HPDE6-E6E7 (cell line): ENCODE data around the gene FOXO6.

Source experiments
- DNase-seq: peaks from one replicate; pipeline ENCODE4 v3.0.0; 2011; ENCODE audit warnings: missing footprints; ENCODE audit errors: extremely low spot score

FOXO6 gene

DNA sequence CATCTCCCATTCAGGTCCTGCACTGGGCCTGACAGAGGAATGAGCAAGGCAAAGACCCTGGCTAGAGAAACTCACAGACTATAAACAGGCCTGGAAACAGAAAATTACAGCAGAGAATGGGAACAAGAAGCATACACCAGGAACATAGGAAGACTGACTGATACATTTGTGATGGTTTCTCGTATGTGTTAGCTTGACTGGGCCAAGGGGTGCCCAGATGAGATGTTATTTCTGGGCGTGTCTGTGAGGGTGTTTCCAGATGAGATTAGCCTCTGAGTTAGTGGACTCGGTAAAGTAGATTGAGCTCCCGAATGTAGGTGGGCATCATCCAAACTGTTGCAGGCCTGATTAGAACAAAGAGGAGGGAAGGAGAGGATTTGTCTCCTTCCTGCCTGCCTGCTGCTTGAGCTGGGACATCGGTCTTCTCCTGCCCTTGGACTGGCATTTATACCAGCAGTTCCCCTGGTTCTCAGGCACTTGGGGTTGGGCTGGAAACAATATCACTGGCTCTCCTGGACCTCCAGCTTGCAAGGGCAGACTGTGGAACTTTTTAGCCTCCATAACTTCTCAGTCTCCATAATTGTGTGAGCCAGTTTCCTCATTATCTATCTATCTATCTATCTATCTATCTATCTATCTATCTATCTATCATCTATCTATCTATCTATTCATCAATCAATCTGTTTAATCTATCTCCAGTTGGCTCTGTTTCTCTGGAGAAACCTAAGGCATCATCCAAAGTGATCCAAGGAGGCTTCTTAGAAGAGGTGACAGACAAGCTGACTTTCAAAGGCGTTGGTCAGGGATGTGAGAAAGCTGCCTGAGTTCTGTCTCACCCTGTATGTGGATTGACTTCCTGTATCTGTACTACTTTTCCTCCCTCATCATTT lies 9.7 kb upstream of the FOXO6 start:
- no peak for DNase-seq

DNA sequence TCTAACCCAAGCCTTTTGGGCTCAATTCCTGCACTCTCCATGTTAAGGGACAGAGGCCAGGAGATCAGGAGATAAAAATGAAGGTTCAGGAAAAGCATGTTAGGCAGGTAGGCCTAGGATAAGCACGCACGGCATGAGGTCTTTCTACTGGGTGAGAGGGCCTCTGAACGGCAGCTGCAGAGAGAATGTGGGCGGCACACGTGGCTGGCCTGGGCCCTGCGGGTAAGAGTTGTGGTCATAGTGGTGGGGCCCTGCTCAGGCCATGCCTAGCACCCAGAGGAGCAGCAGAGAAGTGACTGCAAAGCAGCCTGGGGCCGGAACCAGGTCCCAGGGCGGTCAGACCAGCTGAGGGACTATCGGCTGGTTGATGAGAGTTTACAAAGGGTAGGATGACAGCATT lies 7.5 kb upstream of the FOXO6 start:
- no peak for DNase-seq

DNA sequence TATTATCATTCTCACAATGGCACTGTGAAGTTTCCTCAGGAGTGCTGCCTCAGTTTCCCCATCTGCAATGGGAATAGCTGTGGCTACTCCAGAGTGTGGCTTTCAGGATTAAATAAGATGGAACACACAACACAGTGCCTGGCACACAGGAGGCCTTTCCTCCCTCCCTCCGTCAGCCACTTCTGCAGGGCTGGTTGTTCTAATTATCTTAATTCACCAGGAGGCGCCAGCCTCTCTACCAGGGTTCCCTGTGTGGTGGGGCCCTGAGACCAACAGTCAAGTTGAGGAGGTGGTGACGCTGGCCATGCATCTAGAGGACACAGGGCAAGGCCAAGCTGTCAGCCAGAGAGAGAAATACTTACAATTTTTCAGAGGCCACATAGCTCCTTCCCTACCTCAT lies 6.3 kb upstream of the FOXO6 start:
- no peak for DNase-seq

DNA sequence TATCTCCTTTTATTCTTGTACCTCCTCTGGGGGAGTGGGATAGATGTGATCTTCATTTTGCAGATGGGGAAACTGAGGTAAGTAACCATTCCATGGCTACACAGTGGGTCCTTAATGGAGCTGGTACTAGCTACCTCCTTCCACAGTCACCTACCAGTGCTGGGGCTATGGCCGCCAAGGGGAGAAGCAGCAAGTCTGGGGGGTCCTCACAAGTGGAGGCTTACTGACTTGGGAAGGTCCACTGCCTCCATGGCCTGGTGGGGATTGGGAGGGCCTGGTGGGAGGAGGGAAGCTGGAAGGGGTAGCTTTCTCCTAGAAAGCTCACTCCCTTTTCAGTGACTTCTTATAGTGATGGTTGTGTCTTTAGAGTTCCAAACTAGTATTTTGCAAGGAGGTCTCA lies 5.9 kb upstream of the FOXO6 start:
- DNase-seq, result no peak

DNA sequence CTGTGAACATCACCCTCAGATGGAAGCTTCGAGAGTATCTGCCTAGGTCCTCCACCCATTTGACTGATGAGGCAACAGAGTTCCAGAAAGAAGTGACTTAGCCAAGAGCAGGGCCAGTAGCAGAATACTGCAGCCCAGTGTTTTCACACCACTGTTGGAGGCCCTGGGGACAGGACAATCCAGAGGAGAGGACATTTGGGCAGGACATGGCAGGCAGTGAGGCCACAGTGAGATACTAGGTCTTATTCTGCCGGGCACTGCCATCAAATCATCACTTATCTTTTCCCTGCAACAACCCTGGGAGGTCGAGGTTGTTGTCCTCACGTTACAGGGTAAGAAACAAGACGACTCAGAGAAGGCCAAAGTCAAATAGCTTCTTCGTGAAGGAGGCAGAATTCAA lies 5.5 kb upstream of the FOXO6 start:
- DNase-seq, result no peak

DNA sequence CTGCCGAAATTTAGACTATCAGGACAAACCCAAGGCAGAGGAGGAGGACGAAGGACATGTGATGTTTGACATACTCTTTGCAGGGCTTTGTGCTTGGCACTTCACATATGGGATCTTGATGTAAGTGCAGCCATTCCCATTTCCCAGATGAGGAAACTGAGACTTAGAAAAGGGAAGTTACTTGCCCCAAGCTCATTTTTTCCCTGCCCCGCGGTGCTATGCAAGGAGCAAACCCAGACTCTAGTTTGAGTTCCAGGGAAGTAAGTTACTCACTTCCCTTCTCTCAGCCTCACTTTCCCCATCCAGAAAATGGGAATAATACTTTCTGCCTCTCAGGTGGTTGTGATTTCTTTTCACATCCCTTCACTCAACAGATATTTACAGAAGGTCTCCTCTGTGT lies 4.5 kb upstream of the FOXO6 start:
- DNase-seq, result no peak

DNA sequence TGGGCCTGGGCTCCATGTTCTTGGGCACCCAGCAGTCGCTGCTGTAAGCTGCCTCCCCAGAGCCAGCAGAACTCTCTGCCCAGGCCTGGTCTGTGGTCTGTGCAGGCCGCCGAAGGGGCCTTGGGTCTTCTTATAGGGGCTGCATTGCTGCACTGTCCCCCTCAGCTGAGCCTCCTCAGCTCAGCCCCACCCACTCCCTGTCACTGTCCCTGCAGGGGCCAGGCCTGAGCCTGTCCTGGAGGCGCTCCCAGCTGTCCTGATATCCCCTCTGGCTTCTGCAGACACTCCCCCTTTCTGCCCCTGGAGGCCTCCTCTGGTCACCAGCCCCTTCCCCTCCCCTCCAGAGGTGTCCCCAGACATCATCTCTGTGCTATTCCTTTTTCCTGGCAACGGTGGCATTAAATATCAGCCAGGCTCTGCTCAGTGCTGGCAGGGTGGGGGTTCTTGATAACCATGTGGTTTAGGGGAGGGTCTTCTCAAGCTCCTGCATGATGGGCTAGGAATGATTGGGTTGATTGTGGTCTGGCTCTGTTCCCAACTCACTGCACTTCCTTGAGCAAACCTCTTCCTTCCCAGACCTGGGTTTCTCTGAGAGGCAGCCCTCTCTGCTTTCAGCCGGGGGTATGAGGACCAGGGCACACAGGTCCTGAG lies 3.7 kb upstream of the FOXO6 start:
- DNase-seq, result no peak

DNA sequence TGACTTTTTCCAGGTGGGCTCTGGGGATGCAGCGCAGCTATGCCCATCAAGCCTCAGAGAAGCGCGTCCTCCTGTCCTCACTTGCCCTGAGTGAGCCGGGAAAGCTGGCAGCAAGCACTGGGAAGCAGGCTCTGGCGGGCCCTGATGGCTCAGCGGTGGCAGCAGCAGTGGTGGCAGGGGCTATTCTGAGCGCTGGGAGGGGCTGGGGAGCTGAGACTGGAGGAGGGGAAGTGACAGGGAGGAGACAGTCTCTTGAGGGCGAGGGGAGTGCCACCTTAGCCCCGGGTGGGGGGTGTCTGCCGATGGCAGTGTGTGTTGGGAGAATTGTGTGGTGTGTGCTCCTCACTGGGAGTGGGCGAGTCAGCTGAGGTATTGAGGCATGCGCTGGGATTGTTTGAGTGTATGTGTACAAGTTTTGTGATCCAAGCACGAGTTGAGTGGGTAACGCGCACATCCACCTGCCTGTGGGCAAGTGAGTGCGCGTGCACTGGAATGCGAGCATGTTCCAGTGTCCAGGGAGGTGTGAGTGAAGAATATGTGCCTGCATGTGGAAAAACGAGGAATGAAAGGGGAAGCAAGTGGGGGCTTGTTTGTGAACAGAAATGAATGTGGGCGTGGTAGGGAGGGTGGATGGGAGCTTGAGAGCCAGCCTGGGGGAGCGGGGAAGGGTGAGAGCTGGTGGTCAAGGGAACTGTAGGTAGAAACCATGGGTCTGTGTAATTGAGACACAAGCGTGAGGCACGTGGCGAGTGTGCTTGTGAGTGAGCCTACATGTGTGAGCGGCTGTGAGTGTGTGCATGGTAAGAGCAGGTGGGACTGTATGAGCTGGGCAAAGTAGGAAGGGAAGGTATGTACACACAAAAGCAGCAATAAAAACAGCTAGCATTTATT lies 2.9 kb upstream of the FOXO6 start:
- no peak for DNase-seq

DNA sequence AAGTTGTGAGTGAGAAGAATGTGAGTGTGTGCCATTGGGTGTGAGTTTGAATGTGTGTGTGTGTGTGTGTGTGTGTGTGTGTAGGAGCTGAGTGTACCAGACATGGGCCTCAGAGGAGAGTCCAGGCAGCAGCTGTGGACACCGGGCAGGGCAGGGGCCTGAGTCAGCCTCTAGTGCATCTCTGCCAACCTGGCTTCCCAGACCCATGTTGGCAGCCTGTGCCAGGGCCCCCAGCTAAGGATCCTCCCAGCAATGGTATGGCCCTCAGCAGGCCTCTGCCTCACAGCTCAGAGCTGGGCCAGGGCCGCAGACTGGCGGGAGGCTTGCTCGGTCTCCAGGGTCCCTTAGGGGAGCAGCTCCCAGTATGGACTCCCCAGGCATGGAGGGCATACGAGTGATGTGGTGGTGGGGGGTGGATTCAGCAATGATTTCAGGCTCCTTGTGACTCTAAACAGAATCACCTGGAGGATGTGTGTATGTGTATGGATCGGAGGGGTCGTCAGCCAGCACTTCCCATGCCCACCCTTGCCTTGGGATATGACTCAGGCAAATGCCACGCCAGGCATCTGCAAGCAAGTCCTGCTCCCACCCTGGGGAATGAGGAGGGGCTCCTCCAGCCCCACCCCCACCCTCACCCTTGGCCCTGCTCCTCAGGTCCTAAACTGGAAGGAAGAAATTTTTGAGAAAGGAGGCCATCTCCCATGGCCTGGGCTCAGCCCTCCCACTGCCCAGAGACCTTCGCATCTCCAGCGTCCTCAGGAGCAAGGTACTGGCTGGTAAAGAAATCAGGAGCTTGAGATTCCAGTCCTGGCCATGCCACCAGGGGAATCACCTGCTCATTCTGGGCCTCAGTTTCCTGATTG lies 1.8 kb upstream of the FOXO6 start:
- no peak for DNase-seq

DNA sequence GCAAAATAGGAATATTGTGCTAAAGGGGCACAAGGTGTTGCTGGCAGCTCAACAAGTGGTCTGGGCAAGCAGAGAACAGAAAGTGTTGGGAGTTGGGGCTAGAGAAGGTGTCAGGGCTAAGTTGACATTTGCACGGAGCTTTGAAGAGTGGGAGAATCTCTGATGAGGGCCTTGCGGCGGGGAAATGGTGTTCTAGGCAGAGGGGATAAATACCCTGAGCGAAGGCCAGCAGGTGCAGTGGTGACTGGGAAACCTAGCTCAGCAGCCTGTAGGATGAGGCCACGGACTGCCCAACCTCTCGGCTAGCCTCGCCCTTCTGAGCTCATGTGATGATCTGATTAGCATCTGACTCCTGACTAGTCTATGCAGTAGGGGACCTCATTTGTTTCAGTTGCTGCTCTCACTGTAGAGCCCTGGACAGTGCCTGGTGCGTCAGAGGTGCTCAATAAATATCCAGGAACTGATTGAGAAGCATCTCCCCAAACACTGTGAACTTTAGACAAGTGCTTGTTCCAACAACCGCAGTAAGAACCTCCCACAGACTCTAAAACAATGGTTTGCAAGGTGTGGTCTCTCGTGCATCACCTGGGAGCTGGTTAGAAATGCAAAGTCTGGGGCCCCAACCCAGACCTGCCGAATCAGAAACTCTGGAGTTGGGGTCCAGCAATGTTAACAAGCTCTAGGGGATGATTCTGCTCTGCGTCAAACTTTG lies 1.0 kb upstream of the FOXO6 start:
- DNase-seq, result no peak

DNA sequence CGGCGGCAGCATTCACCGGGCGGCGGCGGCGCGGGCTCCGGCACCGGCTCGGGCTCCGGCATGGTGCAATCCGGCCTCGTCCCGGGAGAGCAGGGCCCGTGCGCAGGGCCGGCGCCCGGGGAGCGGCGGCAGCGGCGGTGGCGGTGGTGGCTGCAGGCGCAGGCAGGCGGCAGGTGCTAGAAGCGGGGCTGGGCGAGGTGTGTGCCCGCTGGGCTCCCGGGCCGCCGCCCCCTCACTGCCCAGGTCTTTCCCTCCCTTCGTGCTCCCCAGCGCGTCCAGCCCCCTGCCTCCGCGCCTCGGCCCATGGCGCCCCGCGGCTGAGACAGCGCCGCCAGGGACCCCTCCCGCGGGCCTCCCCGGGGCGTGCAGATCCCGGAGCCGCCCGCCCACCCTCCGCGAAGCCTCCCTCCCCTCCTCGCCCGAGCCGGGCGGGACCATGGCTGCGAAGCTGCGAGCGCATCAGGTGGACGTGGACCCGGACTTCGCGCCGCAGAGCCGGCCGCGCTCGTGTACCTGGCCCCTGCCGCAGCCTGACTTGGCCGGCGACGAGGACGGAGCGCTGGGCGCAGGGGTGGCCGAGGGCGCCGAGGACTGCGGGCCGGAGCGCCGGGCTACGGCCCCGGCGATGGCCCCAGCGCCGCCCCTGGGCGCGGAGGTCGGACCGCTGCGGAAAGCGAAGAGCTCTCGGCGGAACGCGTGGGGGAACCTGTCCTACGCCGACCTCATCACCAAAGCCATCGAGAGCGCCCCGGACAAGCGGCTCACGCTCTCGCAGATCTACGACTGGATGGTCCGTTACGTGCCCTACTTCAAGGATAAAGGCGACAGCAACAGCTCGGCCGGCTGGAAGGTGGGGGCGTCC lies 492 bp downstream of the FOXO6 start:
- no peak for DNase-seq

DNA sequence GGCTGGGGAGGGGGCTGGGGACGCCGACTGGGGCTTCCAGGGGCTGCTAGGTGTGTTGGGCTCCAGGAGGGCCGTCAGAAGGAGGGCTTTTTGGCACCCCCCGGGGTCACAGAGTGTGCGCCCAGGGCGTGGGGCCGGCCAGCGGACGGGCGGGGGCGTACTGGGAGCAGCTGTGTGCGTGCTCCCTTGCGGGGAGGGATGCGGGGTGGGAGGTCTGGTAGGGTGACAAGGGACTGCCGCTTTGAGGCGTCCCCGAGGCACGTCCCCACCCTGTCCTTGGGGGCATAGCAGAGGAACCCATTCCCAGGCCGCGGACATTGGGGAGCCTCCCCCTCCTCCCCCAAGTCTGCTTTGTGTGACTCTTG lies 1.1 kb downstream of the FOXO6 start:
- DNase-seq, result no peak

DNA sequence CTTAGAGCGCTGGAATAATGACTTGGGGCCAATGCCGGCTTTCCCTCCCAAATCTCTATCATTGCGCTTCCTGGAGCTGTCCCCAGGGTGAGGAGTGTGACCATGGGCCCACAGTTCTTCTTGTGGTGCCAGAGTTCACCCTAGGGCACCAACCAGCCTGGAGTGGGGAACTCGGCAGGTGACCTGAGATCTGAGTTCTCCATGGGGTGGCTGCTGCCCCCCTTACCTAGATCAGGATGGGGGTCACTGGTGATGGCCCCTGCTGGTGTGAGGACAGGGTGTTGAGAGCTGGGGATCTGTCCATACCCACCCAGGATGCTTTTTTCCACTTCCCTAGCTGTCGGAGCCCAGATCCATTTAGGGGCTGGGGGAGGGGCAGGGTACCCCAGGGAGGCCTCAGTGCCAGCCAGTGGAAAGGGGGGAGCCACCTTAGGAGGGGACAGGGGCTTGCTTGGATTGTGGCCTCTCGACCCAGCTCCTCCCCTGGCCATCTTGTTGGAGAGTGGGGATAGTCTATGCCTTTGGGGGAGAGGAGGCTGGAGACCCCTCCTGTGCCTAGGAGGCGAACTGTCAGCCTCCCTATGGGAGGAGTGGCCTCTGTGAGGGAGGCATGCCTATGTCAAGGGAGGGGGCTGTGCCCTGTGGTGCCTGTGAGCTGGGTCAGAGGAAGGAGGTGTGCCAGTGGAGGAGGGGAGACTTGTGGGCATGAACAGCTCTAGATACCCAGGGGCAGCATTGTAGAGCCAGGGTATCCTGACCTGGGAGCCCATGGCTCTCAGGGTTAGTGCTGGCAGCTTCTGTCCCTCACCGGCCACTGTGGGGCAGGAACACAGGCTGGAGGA lies 1.7 kb downstream of the FOXO6 start:
- no peak for DNase-seq

DNA sequence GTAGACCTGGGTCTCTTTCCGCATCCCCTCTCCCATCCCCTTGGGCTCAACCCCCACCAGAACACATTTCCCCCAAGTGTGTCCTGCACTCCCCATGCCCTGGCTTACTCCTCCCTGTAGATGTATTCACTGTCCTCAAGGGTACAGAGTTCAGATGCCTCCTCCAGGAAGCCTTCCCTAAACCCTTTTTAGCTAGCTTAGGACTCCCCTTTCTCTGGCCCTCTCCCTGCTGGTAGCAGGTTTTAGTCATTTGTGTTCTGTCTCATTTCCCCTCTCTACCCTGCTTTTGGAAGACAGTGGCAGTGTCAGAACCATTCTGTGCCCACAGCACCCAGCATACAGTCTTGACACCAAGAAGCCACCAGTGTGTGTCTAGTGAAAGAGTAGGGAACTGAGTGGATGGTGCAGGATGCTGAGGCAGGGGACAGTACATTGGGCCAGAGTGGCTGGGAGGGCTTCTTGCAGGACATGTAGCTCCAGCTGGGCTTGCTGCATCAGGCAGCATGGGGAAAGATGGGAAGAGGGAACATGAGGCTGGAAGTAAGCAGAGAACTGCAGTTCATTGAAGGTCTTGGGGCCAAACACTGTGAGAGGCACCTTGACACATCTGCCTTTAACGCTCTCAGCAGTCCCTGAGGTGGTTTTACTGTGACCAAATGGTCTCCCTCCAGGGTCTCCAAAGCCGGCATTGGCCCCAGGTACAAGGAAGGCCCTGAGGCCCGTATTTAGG lies 2.5 kb downstream of the FOXO6 start:
- DNase-seq, result no peak

DNA sequence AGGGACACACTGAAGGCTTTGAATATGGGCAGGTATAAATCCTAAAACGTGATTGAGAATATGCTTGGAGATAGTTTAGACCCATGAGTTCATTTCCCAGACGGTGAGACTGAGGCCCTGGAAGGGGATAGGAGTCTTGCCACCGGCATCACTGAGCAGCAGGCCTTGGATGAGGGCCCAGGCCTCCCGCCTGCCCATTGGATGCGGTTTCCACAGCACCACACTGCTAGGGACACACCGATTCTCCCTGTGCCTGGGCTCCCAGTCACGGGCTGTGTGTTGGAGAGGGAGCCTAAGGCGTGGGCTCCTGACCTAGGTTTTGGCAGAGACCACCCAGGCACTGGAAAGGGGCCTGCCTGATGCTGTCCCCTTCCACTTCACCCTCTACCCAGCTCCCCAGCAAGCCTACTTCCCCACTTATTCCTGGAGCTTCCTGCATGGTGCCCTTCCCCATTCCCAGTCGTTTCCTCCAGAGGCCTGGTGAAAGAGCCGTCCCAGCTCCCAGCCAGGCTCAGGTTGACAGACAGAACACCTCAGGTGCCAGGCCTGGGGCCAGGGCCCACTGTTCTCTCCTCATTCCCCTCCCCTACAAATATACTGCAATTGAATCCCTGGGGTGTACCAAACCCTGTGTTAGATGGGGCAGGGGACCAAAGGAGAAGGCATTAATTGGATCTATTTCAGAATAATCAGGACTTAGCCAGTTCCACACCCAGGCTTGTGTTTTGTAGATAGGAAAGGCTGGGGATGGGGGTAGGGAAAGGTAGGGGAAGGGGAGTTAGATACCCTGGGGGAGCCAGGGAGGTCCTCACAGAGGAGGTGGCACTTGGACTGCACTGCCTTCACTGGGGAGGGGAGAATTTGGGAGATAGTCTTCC lies 3.4 kb downstream of the FOXO6 start:
- no peak for DNase-seq

DNA sequence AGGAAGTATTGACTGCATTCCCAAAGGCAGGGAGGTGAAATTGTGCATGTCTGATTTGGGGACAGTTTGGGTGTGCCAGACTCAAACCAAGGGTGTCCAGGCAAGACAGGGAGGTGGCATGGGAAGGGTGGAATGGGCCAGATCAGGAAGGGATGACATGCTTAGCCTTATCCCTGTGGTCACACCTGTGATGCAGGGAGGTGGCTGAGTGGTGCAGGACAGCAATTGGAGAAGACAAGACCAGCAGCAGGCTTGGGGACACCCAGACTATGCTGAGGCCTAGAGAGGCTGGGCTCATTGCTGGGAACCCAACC lies 4.0 kb downstream of the FOXO6 start:
- no peak for DNase-seq

DNA sequence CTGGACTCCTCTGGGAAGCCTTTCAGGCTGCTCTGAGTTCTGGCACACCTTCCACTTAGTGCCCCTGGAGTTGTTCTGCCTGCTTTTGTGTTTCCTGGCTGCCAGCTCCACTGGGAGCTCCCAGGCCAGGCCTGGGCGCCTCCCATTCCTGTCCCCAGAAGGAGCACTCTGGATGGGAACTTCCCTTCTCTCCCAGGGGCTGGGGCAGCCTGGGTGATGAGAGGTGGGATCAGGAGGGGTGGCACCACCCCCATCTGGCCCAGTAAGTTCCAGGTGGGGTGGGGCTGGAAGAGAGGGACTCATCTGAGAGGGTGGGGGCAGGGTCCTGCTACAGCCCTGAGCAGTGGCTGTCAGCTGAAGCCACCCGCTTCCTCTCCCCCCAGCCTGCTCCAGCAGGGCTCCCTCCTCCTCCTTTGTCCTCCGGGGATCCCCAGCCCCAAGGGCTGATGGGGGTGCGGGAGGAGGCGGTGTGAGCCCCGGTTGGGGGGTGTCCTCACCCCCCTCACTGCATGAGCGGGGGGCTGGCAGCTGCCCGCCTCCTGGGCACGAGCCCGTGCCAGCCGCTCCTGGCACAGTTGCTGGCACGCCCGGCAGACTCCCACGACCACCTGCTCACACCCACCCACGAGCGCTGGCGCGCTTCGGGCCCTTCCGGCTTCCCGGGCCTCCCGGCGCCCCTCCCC lies 4.7 kb downstream of the FOXO6 start:
- no peak for DNase-seq
